Endothelial cell of umbilical vein (primary cell): ENCODE data around the gene GUCA1A.

Experiments
- EZH2 ChIP-seq: IDR thresholded peaks from 2 replicates; pipeline ENCODE4 v1.6.1; 2012; ENCODE audit warnings: borderline replicate concordance, low read depth, mild to moderate bottlenecking, moderate library complexity, low read length, inconsistent platforms; ENCODE audit not compliant: severe bottlenecking
- GATA2 ChIP-seq: IDR thresholded peaks from 2 replicates; pipeline ENCODE4 v1.7.0; 2011; ENCODE audit warnings: low read depth, mild to moderate bottlenecking, moderate library complexity, mixed read lengths, low read length; ENCODE audit not compliant: insufficient read length, insufficient read depth
- MYC ChIP-seq: IDR thresholded peaks from one replicate; pipeline ENCODE4 v1.6.1; 2011; ENCODE audit warnings: mild to moderate bottlenecking, low read depth, low read length
- POLR2A ChIP-seq: IDR thresholded peaks from 2 replicates; pipeline ENCODE4 v1.6.1; 2012; ENCODE audit warnings: low read depth, mild to moderate bottlenecking, control low read depth, low read length
- POLR2AphosphoS5 ChIP-seq: IDR thresholded peaks from 2 replicates; pipeline ENCODE4 v1.6.1; 2012; ENCODE audit warnings: low read depth, mild to moderate bottlenecking, control low read depth, low read length, moderate library complexity; ENCODE audit not compliant: insufficient read depth
- TF ChIP-seq, protein P1 (sequence below), 2 donors: IDR thresholded peaks; 1 replicate in 1 of 2; 2 replicates in 1 of 2; pipeline ENCODE4 v1.5.1; 2011; ENCODE audit warnings: low read length in 2 of 2, mild to moderate bottlenecking in 2 of 2, moderate library complexity in 2 of 2, control low read depth in 1 of 2, inconsistent platforms in 1 of 2, low read depth in 1 of 2; ENCODE audit not compliant: insufficient read depth in 1 of 2; ENCODE audit errors: extremely low read depth in 1 of 2
- TF ChIP-seq, protein P2 (sequence below): IDR thresholded peaks from 2 replicates; pipeline ENCODE4 v1.6.1; 2011; ENCODE audit not compliant: insufficient read depth, insufficient read length

- no peak for TF ChIP-seq EZH2
- no peak for TF ChIP-seq POLR2A
- TF ChIP-seq, protein P1, sequence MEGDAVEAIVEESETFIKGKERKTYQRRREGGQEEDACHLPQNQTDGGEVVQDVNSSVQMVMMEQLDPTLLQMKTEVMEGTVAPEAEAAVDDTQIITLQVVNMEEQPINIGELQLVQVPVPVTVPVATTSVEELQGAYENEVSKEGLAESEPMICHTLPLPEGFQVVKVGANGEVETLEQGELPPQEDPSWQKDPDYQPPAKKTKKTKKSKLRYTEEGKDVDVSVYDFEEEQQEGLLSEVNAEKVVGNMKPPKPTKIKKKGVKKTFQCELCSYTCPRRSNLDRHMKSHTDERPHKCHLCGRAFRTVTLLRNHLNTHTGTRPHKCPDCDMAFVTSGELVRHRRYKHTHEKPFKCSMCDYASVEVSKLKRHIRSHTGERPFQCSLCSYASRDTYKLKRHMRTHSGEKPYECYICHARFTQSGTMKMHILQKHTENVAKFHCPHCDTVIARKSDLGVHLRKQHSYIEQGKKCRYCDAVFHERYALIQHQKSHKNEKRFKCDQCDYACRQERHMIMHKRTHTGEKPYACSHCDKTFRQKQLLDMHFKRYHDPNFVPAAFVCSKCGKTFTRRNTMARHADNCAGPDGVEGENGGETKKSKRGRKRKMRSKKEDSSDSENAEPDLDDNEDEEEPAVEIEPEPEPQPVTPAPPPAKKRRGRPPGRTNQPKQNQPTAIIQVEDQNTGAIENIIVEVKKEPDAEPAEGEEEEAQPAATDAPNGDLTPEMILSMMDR (IDR thresholded peaks at IDR 0.05; ENCODE audit: extremely low read depth in 1 of 2, insufficient read depth in 1 of 2, low read depth in 1 of 2, low read length in 2 of 2) = no peak
- TF ChIP-seq, protein P2, sequence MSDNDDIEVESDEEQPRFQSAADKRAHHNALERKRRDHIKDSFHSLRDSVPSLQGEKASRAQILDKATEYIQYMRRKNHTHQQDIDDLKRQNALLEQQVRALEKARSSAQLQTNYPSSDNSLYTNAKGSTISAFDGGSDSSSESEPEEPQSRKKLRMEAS = no peak
- TF ChIP-seq GATA2 = no peak
- TF ChIP-seq POLR2AphosphoS5 = no peak
- TF ChIP-seq MYC = no peak
These were observed 52.3 kb downstream of the GUCA1A start for GRCh38 chr6:42225419-42225818.
